Chondrocyte (in vitro differentiated cells): ENCODE measurements around the gene PHF21B. TPM values are rescaled to one million over a fixed set of nuclear protein-coding genes. Genes with fewer than 3 reads are reported as not detected.
A peak's percentile ranks its signal among the peaks of the same experiment; 100 is the strongest.

ENCODE experiments used
- DNase-seq: peaks from one replicate; pipeline ENCODE4 v3.0.0; 2021; ENCODE audit warnings: mixed read lengths, low spot score
- H3K27ac Mint-ChIP-seq: one replicate; pipeline ENCODE4 v1.8.0; 2021; ENCODE audit warnings: mild to moderate bottlenecking, moderate library complexity, mixed read lengths; ENCODE audit not compliant: unreplicated experiment
- H3K27me3 Mint-ChIP-seq: 2 replicates; pipeline ENCODE4 v1.8.0; 2021; ENCODE audit warnings: low read depth, mixed read lengths
- H3K36me3 Mint-ChIP-seq: 2 replicates; pipeline ENCODE4 v1.8.0; 2021; ENCODE audit warnings: low read depth, mixed read lengths
- H3K4me1 Mint-ChIP-seq: 2 replicates; pipeline ENCODE4 v1.8.0; 2021; ENCODE audit warnings: low read depth, mild to moderate bottlenecking, mixed read lengths
- H3K4me3 Mint-ChIP-seq: one replicate; pipeline ENCODE4 v1.8.0; 2021; ENCODE audit warnings: mild to moderate bottlenecking, moderate library complexity, mixed read lengths; ENCODE audit not compliant: unreplicated experiment
- H3K9me3 Mint-ChIP-seq: 2 replicates; pipeline ENCODE4 v1.8.0; 2021; ENCODE audit warnings: low read depth, mixed read lengths
- CTCF ChIP-seq: fragments of 200-600 bp; sonication (generic); IDR thresholded peaks from 2 replicates; pipeline ENCODE4 v1.5.0; 2021; ENCODE audit warnings: antibody characterized with exemption, mild to moderate bottlenecking, moderate library complexity
- total RNA-seq: library from RNA; stranded (reverse); gene quantifications from 3 replicates; pipeline ENCODE4 v1.2.1, GENCODE V29; 2021

Gene PHF21B
- total RNA-seq, 1 donor from 2014 or later, result 0.82 TPM

DNA sequence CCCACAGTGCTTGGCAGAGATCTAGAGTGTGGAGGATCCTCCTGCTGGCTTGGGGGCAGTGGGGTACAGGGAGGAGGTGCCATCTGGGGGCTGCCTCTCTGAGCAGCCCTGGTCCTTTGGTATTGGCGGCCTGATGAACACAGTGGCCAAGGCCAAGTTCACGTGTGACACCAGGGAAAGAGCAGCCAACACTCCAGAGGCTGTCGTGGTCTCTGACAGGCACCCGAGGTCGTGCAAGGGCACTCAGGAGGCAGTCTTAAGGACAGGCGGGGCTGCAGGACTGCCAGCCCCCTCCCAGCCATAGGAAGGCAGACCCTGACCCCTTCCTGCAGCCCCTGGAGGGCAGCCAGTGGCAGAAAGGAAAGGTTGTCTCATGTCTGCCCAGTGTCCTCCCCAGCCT, 30.7 kb downstream of the PHF21B start:
- TF ChIP-seq CTCF, result no peak
- H3K36me3 Mint-ChIP-seq, result peaks cover 2% of the 10 kb centered on the region
- no peak overlapping the region for H3K27ac Mint-ChIP-seq
- H3K27me3 Mint-ChIP-seq, result peaks cover 17% of the 10 kb centered on the region
- H3K4me3 Mint-ChIP-seq, result no peak overlapping the region
- DNase-seq, result no peak
- H3K9me3 Mint-ChIP-seq, result peaks cover 2% of the 10 kb centered on the region
- no peaks in the 10 kb centered on the region for H3K4me1 Mint-ChIP-seq

- Mint-ChIP-seq H3K27me3 (peaks cover 8% of the 10 kb centered on the region), H3K4me3 (no peak overlapping the region), H3K27ac (no peak overlapping the region), H3K36me3 (peaks cover 2% of the 10 kb centered on the region), H3K4me1 (no peaks in the 10 kb centered on the region), H3K9me3 (no peaks in the 10 kb centered on the region)
- no peak for DNase-seq
- TF ChIP-seq CTCF, result peak; percentile 92
Observed at GRCh38 chr22:44975427-44976262, 34.2 kb downstream of the PHF21B start.

DNA sequence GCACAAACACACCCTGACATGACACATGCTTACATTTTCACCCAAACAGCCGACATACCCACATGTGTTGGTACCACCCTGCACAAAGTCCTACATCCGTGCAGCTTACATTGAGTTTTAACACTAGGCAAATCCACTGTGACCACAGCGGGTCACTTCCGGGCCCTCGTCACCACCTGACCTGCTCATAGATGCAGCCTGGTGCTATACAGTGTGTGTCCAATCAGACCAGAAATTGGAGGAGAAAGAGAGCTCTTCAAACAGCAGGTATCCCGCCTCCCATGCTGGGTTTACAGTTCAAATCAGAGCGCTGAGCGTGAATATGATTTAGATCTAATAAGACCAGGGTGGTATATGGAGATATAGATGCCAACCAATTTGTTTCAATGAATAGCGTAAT, 35.4 kb downstream of the PHF21B start:
- Mint-ChIP-seq H3K4me1 (no peaks in the 10 kb centered on the region), H3K27me3 (peaks cover 7% of the 10 kb centered on the region), H3K4me3 (no peak overlapping the region), H3K9me3 (no peaks in the 10 kb centered on the region), H3K36me3 (peaks cover under 1% of the 10 kb centered on the region), H3K27ac (no peak overlapping the region)
- no peak for DNase-seq
- no peak for TF ChIP-seq CTCF

DNA sequence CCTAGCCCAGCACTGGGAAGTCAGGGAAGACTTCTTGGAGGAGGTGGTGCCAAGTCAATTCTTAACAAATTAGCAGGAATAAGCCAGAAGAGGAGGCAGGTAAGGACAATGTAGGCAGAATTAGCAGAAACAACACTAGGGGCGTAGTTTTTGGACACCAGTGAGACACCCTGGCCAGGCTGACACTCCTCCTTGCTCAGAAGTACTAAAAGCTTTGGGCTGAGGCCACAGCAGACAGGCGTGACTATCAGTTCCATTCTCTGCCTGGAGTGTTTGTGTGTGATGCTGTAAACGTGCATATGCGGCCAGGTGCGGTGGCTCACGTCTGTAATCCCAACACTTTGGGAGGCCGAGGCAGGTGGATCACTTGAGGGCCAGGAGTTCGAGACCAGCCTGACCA, 36.0 kb downstream of the PHF21B start:
- peaks cover 7% of the 10 kb centered on the region for H3K27me3 Mint-ChIP-seq

More for the DNA sequence above, 36.0 kb downstream of the PHF21B start:
- Mint-ChIP-seq H3K4me3 (no peak overlapping the region), H3K27ac (no peak overlapping the region), H3K36me3 (no peaks in the 10 kb centered on the region), H3K9me3 (no peaks in the 10 kb centered on the region), H3K4me1 (no peaks in the 10 kb centered on the region)
- DNase-seq, result no peak
- no peak for TF ChIP-seq CTCF
